GM21390 (cell line): ENCODE data around the gene ANKRD18A.
"Not testable (repeated sequence)": the region's sequence is repeated elsewhere in the genome, so short reads cannot be mapped to it uniquely, and the experiment has no call there.

Experiments used
- ATAC-seq: cut with Tn5 transposase; IDR thresholded peaks from one replicate; pipeline ENCODE4 v1.9.1; 2021; ENCODE audit not compliant: unreplicated experiment

Gene ANKRD18A

DNA sequence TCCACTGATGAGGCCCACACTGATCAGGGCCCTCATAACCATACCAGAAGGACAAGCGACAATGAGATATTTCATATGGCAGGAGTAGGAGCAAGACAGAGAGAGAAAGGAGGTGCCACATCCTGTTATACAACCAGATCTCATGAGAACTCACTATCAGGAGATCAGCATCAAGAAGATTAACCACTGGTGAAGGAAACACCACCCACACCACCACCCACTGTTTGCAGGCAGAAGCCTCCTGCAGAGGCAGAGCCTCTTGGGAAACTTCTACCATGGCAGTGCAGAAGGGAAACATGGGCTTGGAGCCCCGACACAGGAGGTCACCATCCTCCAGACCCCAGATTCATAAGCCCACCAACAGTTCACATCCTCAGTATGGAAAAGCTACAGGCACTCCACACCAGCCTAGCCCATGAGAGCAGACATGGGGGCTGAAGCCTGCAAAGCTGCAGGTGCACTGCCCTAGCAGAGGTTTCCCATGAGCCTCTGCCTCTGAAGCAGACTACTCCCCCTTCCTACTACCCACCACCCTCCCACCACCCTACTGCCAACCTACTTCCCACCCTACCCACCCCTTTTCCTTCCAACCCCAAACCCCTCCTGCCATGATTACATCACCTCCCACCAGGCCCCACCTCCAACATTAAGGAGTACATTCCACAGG lies 73.8 kb downstream of the ANKRD18A start:
- not testable (repeated sequence) for ATAC-seq

DNA sequence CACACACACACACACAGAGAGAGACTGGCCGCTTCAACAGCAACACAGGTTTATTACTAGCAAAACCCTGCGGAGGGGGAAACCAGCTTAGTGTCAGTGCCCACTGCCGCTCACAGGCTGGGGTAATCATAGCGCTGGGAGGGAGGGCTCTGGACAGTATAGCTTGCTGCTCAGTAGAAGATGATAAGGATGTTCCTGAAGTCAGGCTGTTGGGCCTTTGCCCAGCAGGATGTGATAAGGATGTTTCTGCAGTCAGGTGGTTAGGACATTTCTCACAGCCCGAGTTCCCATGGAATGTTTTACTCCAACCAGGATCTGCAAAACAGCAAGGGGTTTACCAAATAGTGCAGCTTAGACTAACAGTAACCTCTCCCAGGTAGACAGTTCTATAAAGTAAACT lies 79.9 kb downstream of the ANKRD18A start:
- ATAC-seq, result not testable (repeated sequence)

DNA sequence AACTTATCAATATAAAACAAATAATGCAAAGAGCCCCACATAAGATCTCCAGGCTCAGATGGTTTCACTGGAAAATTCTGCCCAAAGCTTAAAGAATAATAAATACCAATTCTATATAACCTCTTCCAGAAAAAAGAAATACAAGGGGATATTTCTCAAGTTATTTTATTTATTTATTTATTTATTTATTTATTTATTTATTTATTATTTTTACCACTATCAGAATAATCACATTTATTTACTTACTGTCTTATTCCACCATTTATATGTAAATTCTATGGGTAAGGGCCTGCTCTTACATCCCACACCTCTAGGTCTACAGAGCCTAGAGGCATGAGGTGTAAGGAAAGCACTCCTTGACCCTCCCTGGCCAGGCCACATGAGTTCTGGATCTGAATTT lies 91.1 kb downstream of the ANKRD18A start:
- ATAC-seq, result no peak

DNA sequence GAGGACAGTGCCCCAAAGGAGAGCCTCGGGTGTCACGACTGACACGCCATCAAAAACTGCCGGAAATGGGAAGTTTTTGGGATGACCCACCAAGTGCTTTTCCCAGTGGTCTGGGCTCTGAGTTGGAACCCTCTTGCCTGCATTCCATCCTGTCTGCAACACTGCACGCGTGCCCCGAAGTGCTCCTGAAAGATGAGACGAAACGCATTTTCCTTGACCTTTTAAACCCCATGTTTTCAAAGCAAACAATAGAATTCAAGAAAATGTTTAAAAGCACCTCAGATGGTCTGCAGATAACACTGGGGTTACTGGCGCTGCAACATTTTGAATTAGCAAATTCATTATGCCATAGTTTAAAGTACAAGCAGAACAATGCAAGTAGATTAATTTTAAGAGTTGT lies 92.9 kb downstream of the ANKRD18A start:
- no peak for ATAC-seq

DNA sequence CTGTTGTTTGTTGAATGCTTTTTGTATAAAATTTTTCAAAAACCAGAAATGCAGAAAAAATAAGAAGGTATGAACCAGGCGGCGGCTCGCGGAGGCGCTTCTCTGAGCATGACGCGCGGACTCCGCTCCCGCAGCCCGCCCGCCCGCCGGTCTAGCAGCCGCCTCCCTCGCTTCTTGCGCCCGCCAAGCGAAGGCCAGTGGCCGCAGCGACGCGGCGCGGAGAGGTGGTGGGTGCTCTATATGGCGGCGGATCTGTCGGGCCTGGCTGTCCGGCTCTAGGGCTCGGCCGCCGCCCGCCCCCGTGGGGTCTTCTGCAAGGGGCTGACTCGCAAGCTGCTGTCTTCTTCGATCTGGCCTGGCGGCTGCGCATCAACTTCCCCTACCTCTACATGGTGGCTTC lies 93.8 kb downstream of the ANKRD18A start:
- ATAC-seq, result no peak

DNA sequence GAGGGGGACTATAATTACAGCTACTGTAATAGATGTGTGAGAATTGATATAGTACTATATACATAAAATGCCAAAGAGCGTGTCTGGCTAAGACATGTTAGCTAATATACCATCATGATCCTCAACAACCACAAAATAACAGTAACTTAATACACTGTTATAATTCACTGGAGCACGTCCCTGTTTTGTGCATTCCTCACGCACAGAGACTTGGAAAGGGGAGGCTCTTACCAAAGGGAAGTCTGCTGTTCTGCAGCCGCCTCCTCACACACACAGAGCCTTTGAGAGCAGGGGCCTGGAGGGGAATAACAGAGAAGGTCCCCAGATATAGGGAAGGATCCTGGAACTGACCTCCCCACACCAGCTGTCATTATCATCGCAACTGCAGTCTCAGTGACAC lies 97.3 kb downstream of the ANKRD18A start:
- no peak for ATAC-seq

DNA sequence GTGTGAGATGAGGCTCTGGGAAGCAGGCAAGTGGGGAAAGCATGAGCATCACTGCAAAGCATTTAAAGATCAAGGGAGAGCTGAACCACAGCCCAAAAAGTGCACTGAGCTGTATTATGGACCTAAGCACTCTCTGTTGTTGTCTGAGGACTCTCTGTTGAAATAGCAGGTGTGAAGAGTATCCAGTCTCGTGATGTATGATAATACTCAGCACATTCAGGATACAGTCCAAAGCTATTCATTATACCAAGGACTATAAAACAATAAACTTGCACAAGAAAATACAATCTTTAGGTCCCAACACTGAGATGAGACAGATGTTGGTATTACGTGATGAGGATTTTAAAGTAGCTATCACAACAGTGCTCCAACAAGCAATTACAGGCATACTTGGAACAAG lies 98.6 kb downstream of the ANKRD18A start:
- no peak for ATAC-seq
